Suprapubic skin (tissue), 4 donors: ENCODE measurements around the gene KCTD11. TPM values are rescaled to one million over a fixed set of nuclear protein-coding genes. Genes with fewer than 3 reads are reported as not detected.

Source experiments
- DNase-seq, 2 donors: peaks; one replicate each; pipeline ENCODE4 v3.0.0-alpha.2; 2019; ENCODE audit warnings: low spot score in 2 of 2
- H3K27ac ChIP-seq: fragments of 200-600 bp; sonication (generic); one replicate; pipeline ENCODE4 v1.5.1; 2019
- H3K27me3 ChIP-seq: fragments of 200-600 bp; sonication (generic); one replicate; pipeline ENCODE4 v1.5.1; 2019
- H3K36me3 ChIP-seq: fragments of 200-600 bp; sonication (generic); one replicate; pipeline ENCODE4 v1.5.1; 2019
- H3K4me1 ChIP-seq: fragments of 200-600 bp; sonication (generic); one replicate; pipeline ENCODE4 v1.5.1; 2019
- H3K4me3 ChIP-seq: fragments of 200-600 bp; sonication (generic); one replicate; pipeline ENCODE4 v1.5.1; 2019; ENCODE audit warnings: mild to moderate bottlenecking
- H3K9me3 ChIP-seq: fragments of 200-600 bp; sonication (generic); one replicate; pipeline ENCODE4 v1.5.1; 2019
- CTCF ChIP-seq, 2 donors: fragments of 200-600 bp in 1 of 2; fragments of 450-650 bp in 1 of 2; sonication (generic) in 1 of 2; IDR thresholded peaks; one replicate each; pipeline ENCODE4 v1.5.1; 2016 to 2019; ENCODE audit warnings: antibody characterized with exemption in 2 of 2, mild to moderate bottlenecking in 1 of 2, moderate library complexity in 1 of 2
- EP300 ChIP-seq: sonication (generic); formaldehyde crosslinking; IDR thresholded peaks from one replicate; pipeline ENCODE4 v1.6.1; 2017; ENCODE audit warnings: antibody characterized with exemption
- POLR2A ChIP-seq, 2 donors: fragments of 450-650 bp; IDR thresholded peaks; one replicate each; pipeline ENCODE4 v1.6.1; 2017; ENCODE audit warnings: antibody characterized with exemption in 2 of 2, mild to moderate bottlenecking in 2 of 2, moderate library complexity in 2 of 2
- POLR2AphosphoS5 ChIP-seq, 3 donors: sonication (generic); formaldehyde crosslinking; IDR thresholded peaks; one replicate each; pipeline ENCODE4 v1.6.1; 2017; ENCODE audit warnings: antibody characterized with exemption in 3 of 3
- WGBS: methylation state at CpG from one replicate; pipeline ENCODE4 v1.1.5; 2018; 5-methylcytosine and 5-hydroxymethylcytosine counted together
- total RNA-seq, 4 donors: library from RNA; depleted of rRNA; stranded (reverse); fragments of >200 nt; gene quantifications; one replicate each; pipeline ENCODE4 v1.1.0, GENCODE V29; 2016

The KCTD11 gene
- total RNA-seq, 4 donors from 2014 or later: 9.1 to 50.1 (median 32.4) TPM

- Histone ChIP-seq H3K4me1 (peaks cover 26% of the 10 kb centered on the region), H3K36me3 (peaks cover 33% of the 10 kb centered on the region), H3K27ac (no peak overlapping the region), H3K9me3 (no peaks in the 10 kb centered on the region), H3K27me3 (no peaks in the 10 kb centered on the region), H3K4me3 (no peak overlapping the region)
- DNase-seq: peak in 1 of 2 donors; percentile 66
- WGBS: 84% methylated on average over 14 of the region's 17 CpGs
- no peak for TF ChIP-seq POLR2A (IDR thresholded peaks at IDR 0.05)
- no peak for TF ChIP-seq EP300
- TF ChIP-seq POLR2AphosphoS5 (IDR thresholded peaks at IDR 0.05): no peak
- no peak for TF ChIP-seq CTCF (IDR thresholded peaks at IDR 0.05)
Measured at GRCh38 chr17:7327501-7327900, 24.5 kb upstream of the KCTD11 start.

DNA sequence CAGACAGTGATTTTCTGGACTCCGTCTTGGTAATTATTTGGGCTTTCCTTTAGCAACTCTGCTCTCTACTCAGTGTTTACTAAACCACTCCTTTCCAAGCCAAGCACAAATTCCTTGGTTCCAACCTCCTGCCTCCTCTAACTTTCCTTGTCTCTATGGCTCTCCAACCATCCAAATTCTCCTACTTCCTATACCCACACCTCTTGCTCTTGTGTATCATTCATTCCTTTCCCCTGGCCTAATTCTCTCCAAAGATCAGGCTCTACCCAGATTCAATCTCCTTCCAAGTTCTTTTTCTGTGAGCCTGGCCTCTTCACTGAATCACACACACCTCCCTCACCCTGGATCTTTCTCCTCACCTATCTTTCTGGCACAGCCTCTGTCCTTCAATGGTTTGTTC, 24.0 kb upstream of the KCTD11 start:
- Histone ChIP-seq H3K27ac (no peak overlapping the region), H3K4me1 (peaks cover 26% of the 10 kb centered on the region), H3K4me3 (peak overlapping the region; percentile 71), H3K9me3 (no peaks in the 10 kb centered on the region), H3K27me3 (no peaks in the 10 kb centered on the region), H3K36me3 (peaks cover 28% of the 10 kb centered on the region)
- DNase-seq: no peak
- TF ChIP-seq POLR2AphosphoS5 (IDR thresholded peaks at IDR 0.05): no peak
- no peak for TF ChIP-seq CTCF (IDR thresholded peaks at IDR 0.05)
- no peak for TF ChIP-seq POLR2A (IDR thresholded peaks at IDR 0.05)
- no peak for TF ChIP-seq EP300
- 71% methylated on average over 1 of the region's 1 CpG for WGBS

DNA sequence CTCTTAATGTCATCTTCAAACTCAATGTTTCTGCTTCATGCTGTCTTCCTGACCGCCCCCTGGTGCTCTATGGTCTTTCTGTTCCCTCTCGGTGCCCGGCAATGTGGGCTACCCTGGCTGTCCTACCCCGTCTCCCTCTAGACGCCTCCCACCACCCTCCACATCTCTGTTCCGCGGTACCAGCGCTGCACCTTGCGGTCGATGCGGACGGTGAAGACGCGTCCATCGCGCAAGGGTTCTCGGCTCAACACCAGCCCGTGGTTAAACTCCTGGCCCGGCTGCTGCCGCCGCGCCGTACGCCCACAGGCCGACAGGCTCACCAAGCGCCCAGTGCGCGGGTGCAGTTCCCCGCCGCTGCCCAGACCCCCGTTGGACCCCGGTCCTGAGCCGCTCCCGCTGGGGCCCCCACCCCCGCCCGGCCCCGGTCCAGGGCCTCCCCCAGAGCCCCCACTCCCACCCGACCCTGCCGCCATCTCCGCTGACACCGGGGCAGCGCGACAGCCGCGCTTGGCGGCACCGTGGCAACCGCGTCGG, 23.1 kb upstream of the KCTD11 start, which contains the start of gene NEURL4:
Gene NEURL4, minus strand, starts transcription at position 496 of the 534 bp plus-strand sequence. Its CDS starts 23 bp downstream, at position 473.
- Histone ChIP-seq H3K36me3 (peaks cover 19% of the 10 kb centered on the region), H3K4me1 (peaks cover 26% of the 10 kb centered on the region), H3K4me3 (peak within 1 kb of the TSS; percentile 71), H3K27ac (peak within 1 kb of the TSS; percentile 86), H3K9me3 (no peaks in the 10 kb centered on the region), H3K27me3 (no peaks in the 10 kb centered on the region)
- TF ChIP-seq EP300 (no peak), POLR2A (IDR thresholded peaks at IDR 0.05) (no peak), POLR2AphosphoS5 (IDR thresholded peaks at IDR 0.05) (no peak), CTCF (IDR thresholded peaks at IDR 0.05) (no peak)
- peak in 1 of 2 donors; percentile 64 for DNase-seq
- WGBS: under 1% methylated on average over 11 of the region's 50 CpGs

- Histone ChIP-seq H3K27me3 (no peaks in the 10 kb centered on the region), H3K4me1 (peaks cover 26% of the 10 kb centered on the region), H3K4me3 (peak overlapping the region; percentile 71), H3K27ac (peak overlapping the region; percentile 86), H3K9me3 (no peaks in the 10 kb centered on the region), H3K36me3 (peaks cover 16% of the 10 kb centered on the region)
- peak; percentile 98 for DNase-seq
- no peak for TF ChIP-seq CTCF (IDR thresholded peaks at IDR 0.05)
- peak in 1 of 2 donors; percentile 66 for TF ChIP-seq POLR2A (IDR thresholded peaks at IDR 0.05)
- peak in 2 of 3 donors; percentile 59 to 73 for TF ChIP-seq POLR2AphosphoS5 (IDR thresholded peaks at IDR 0.05)
- no peak for TF ChIP-seq EP300
- WGBS: 0% methylated on average over 36 of the region's 43 CpGs
Measured at GRCh38 chr17:7329374-7329996, 22.5 kb upstream of the KCTD11 start.

GRCh38 chr17:7329997-7330637, 21.8 kb upstream of the KCTD11 start:
- 0% methylated on average over 17 of the region's 34 CpGs for WGBS
- TF ChIP-seq EP300 (no peak), CTCF (IDR thresholded peaks at IDR 0.05) (no peak), POLR2A (IDR thresholded peaks at IDR 0.05) (no peak), POLR2AphosphoS5 (IDR thresholded peaks at IDR 0.05) (no peak)
- peaks cover 26% of the 10 kb centered on the region for H3K4me1 ChIP-seq
- DNase-seq: peak in 1 of 2 donors; percentile 87
- H3K9me3 ChIP-seq: no peaks in the 10 kb centered on the region
- no peaks in the 10 kb centered on the region for H3K27me3 ChIP-seq
- H3K4me3 ChIP-seq: peak overlapping the region; percentile 71
- H3K27ac ChIP-seq: peak overlapping the region; percentile 86
- peaks cover 15% of the 10 kb centered on the region for H3K36me3 ChIP-seq
